ENCODE results near the gene FBXW4. TPM values are rescaled to one million over a fixed set of nuclear protein-coding genes. Genes with fewer than 3 reads are reported as not detected.
A peak's percentile ranks its signal among the peaks of the same experiment; 100 is the strongest.

FBXW4 gene
- total RNA-seq, 4 donors from 2014 or later, result 28.0 to 106 (median 58.1) TPM

- Histone ChIP-seq H3K36me3 (no peaks in the 10 kb centered on the region), H3K4me3 (no peak overlapping the region), H3K9me3 (no peaks in the 10 kb centered on the region), H3K27ac (no peak overlapping the region), H3K4me1 (peaks cover 0 to 21% (median 4%) of the 10 kb centered on the region in 4 donors), H3K27me3 (no peaks in the 10 kb centered on the region)
- no peak for TF ChIP-seq POLR2A (IDR thresholded peaks at IDR 0.05)
- TF ChIP-seq CTCF (IDR thresholded peaks at IDR 0.05), result no peak
- no peak for DNase-seq
Measured at GRCh38 chr10:101696632-101697031, 1.7 kb upstream of the FBXW4 start.

- DNase-seq, result no peak
- no peaks in the 10 kb centered on the region for H3K27me3 ChIP-seq
Measured at GRCh38 chr10:101695404-101695890, 477 bp upstream of the FBXW4 start.

GRCh38 chr10:101693978-101694673 is 844 bp downstream of the FBXW4 start:
- H3K36me3 ChIP-seq, result no peaks in the 10 kb centered on the region
- peaks cover 0 to 31% (median 6%) of the 10 kb centered on the region in 4 donors for H3K4me1 ChIP-seq
- TF ChIP-seq POLR2A (IDR thresholded peaks at IDR 0.05), result peak in 1 of 2 donors; percentile 15
- TF ChIP-seq CTCF (IDR thresholded peaks at IDR 0.05), result peak in 1 of 6 experiments; percentile 3
- peak overlapping the region; percentile 67 to 97 (median 94) for H3K4me3 ChIP-seq
- DNase-seq, result peak; percentile 71 to 84 (median 82)
- H3K27ac ChIP-seq, result peak overlapping the region; percentile 95 to 99 (median 99)
- no peaks in the 10 kb centered on the region for H3K9me3 ChIP-seq
- H3K27me3 ChIP-seq, result no peaks in the 10 kb centered on the region

More at GRCh38 chr10:101695404-101695890, 477 bp upstream of the FBXW4 start:
- no peak for TF ChIP-seq POLR2A (IDR thresholded peaks at IDR 0.05)
- no peak for TF ChIP-seq CTCF (IDR thresholded peaks at IDR 0.05)
- H3K9me3 ChIP-seq, result no peaks in the 10 kb centered on the region
- peak overlapping the region; percentile 95 to 99 (median 99) for H3K27ac ChIP-seq
- peaks cover 0 to 22% (median 4%) of the 10 kb centered on the region in 4 donors for H3K4me1 ChIP-seq
- no peaks in the 10 kb centered on the region for H3K36me3 ChIP-seq
- peak overlapping the region; percentile 67 to 97 (median 94) for H3K4me3 ChIP-seq

GRCh38 chr10:101693651-101693977 is 1.4 kb downstream of the FBXW4 start:
- TF ChIP-seq CTCF (IDR thresholded peaks at IDR 0.05) (no peak), POLR2A (IDR thresholded peaks at IDR 0.05) (no peak)
- peak in 1 of 3 donors; percentile 25 for DNase-seq

GRCh38 chr10:101691081-101691480 is 3.9 kb downstream of the FBXW4 start:
- H3K36me3 ChIP-seq, result no peaks in the 10 kb centered on the region
- TF ChIP-seq CTCF (IDR thresholded peaks at IDR 0.05) (no peak), POLR2A (IDR thresholded peaks at IDR 0.05) (no peak)
- H3K9me3 ChIP-seq, result no peaks in the 10 kb centered on the region
- DNase-seq, result no peak
- no peak overlapping the region for H3K27ac ChIP-seq
- H3K4me3 ChIP-seq, result no peak overlapping the region
- H3K27me3 ChIP-seq, result no peaks in the 10 kb centered on the region
- peaks cover 0 to 31% (median 6%) of the 10 kb centered on the region in 4 donors for H3K4me1 ChIP-seq

More at GRCh38 chr10:101693651-101693977, 1.4 kb downstream of the FBXW4 start:
- peaks cover 0 to 31% (median 6%) of the 10 kb centered on the region in 4 donors for H3K4me1 ChIP-seq
- peak overlapping the region; percentile 95 to 99 (median 99) for H3K27ac ChIP-seq
- H3K9me3 ChIP-seq, result no peaks in the 10 kb centered on the region
- no peaks in the 10 kb centered on the region for H3K36me3 ChIP-seq
- peak overlapping the region; percentile 67 to 97 (median 94) for H3K4me3 ChIP-seq
- H3K27me3 ChIP-seq, result no peaks in the 10 kb centered on the region
